H1 (cell line): ENCODE measurements around the gene AGFG2. TPM values are rescaled to one million over a fixed set of nuclear protein-coding genes. Genes with fewer than 3 reads are reported as not detected.
"Not testable (repeated sequence)": the region's sequence is repeated elsewhere in the genome, so short reads cannot be mapped to it uniquely, and the experiment has no call there.

ENCODE experiments used
- CTCF ChIA-PET: fragments of 300-600 bp; sonication (Branson Sonifier 250); formaldehyde crosslinking; loops from one replicate; lab custom pipeline; 2021; ENCODE audit not compliant: partially characterized antibody; lab: Charles Lee
- POLR2A ChIA-PET: fragments of 300-600 bp; sonication (Branson Sonifier 250); formaldehyde crosslinking; loops from one replicate; lab custom pipeline; 2021; ENCODE audit warnings: inconsistent platforms; ENCODE audit not compliant: partially characterized antibody; lab: Charles Lee
- DNase-seq, 2 experiments: peaks; one replicate each; pipeline versions ENCODE4 v3.0.0 to v3.0.0-alpha.2; 2010 to 2022; ENCODE audit warnings: low spot score in 2 of 2, low read depth in 1 of 2, mixed read lengths in 1 of 2
- FAIRE-seq: peaks from 2 replicates; lab custom pipeline; 2011; peaks lifted over from hg19 to GRCh38; lab: Jason Lieb, UNC
- H2AFZ ChIP-seq: 2 replicates; pipeline ENCODE4 v1.8.1; 2012; ENCODE audit warnings: low read length, inconsistent platforms
- H2AK5ac ChIP-seq: 2 replicates; pipeline ENCODE4 v1.6.1; 2013; ENCODE audit warnings: low read depth, low read length
- H2BK120ac ChIP-seq: replicated peaks from 2 replicates; pipeline ENCODE3; 2013; ENCODE audit warnings: low read depth, low read length, inconsistent platforms
- H2BK12ac ChIP-seq: 2 replicates; pipeline ENCODE4 v1.6.1; 2013; ENCODE audit warnings: low read depth, low read length
- H2BK15ac ChIP-seq: 2 replicates; pipeline ENCODE4 v1.6.1; 2013; ENCODE audit warnings: low read length
- H2BK20ac ChIP-seq: 2 replicates; pipeline ENCODE4 v1.6.1; 2013; ENCODE audit warnings: low read length
- H2BK5ac ChIP-seq: 2 replicates; pipeline ENCODE4 v1.6.1; 2013; ENCODE audit warnings: low read depth, low read length
- H3K14ac ChIP-seq: 2 replicates; pipeline ENCODE4 v1.6.1; 2013; ENCODE audit warnings: inconsistent platforms; ENCODE audit not compliant: insufficient read length
- H3K18ac ChIP-seq: 2 replicates; pipeline ENCODE4 v1.6.1; 2013; ENCODE audit warnings: low read length; ENCODE audit errors: extremely low read depth
- H3K23ac ChIP-seq: 2 replicates; pipeline ENCODE4 v1.6.1; 2013; ENCODE audit warnings: inconsistent platforms; ENCODE audit not compliant: insufficient read length
- H3K23me2 ChIP-seq: 2 replicates; pipeline ENCODE4 v1.6.1; 2013; ENCODE audit warnings: low read depth, low read length
- H3K27ac ChIP-seq: 2 replicates; pipeline ENCODE4 v1.6.1; 2011; ENCODE audit warnings: low read depth, low read length, inconsistent platforms
- H3K27me3 ChIP-seq, 4 experiments: replicated peaks in 1 of 4; 1 replicate in 1 of 4; 2 replicates in 3 of 4; pipeline versions ENCODE4 v1.6.1 to v1.8.1; 2011 to 2013; ENCODE audit warnings: low read length in 3 of 4, mild to moderate bottlenecking in 3 of 4, inconsistent platforms in 2 of 4, mixed read lengths in 2 of 4, moderate library complexity in 1 of 4; ENCODE audit not compliant: control insufficient read depth in 3 of 4, insufficient read depth in 3 of 4; ENCODE audit errors: extremely low read depth in 1 of 4
- H3K36me3 ChIP-seq, 4 experiments: 2 replicates each; pipeline versions ENCODE4 v1.6.1 to v1.8.1; 2011 to 2013; ENCODE audit warnings: mild to moderate bottlenecking in 4 of 4, low read length in 3 of 4, moderate library complexity in 2 of 4, control low read depth in 1 of 4, inconsistent platforms in 1 of 4; ENCODE audit not compliant: insufficient read depth in 4 of 4, control insufficient read depth in 2 of 4
- H3K4ac ChIP-seq: replicated peaks from 2 replicates; pipeline ENCODE3; 2013; ENCODE audit warnings: low read length, low read depth, mixed read lengths, inconsistent platforms; ENCODE audit not compliant: insufficient read length
- H3K4me1 ChIP-seq, 4 experiments: replicated peaks in 1 of 4; 1 replicate in 1 of 4; 2 replicates in 3 of 4; pipeline versions ENCODE4 v1.6.1 to v1.8.1; 2011 to 2013; ENCODE audit warnings: low read length in 3 of 4, inconsistent platforms in 2 of 4, mixed read lengths in 1 of 4; ENCODE audit not compliant: insufficient read depth in 4 of 4, control insufficient read depth in 3 of 4
- H3K4me2 ChIP-seq, 2 experiments: 2 replicates each; pipeline versions ENCODE4 v1.6.1 to v1.8.1; 2011 to 2013; ENCODE audit warnings: low read depth in 2 of 2, low read length in 2 of 2, control low read depth in 1 of 2, inconsistent platforms in 1 of 2, mild to moderate bottlenecking in 1 of 2; ENCODE audit not compliant: insufficient read depth in 1 of 2
- H3K4me3 ChIP-seq, 4 experiments: fragments of 200-600, 300-600 bp in 1 of 4; sonication (generic), shearing (Covaris generic), sonication (Bioruptor Twin) in 1 of 4; 2 replicates each; pipeline versions ENCODE4 v1.5.1 to v1.8.1; 2011 to 2016; ENCODE audit warnings: low read length in 4 of 4, low read depth in 3 of 4, control low read depth in 2 of 4, inconsistent platforms in 2 of 4, mild to moderate bottlenecking in 2 of 4, mixed read lengths in 1 of 4, moderate library complexity in 1 of 4; ENCODE audit not compliant: insufficient read depth in 2 of 4; ENCODE audit errors: extremely low read depth in 1 of 4
- H3K56ac ChIP-seq: replicated peaks from 2 replicates; pipeline ENCODE3; 2013; ENCODE audit warnings: low read depth, mild to moderate bottlenecking, mixed read lengths, low read length, inconsistent platforms; ENCODE audit not compliant: insufficient read length
- H3K79me1 ChIP-seq: 2 replicates; pipeline ENCODE4 v1.6.1; 2013; ENCODE audit warnings: low read depth, low read length, control low read depth
- H3K79me2 ChIP-seq, 2 experiments: 2 replicates each; pipeline versions ENCODE4 v1.6.1 to v1.8.1; 2012 to 2013; ENCODE audit warnings: low read length in 2 of 2, mild to moderate bottlenecking in 2 of 2, inconsistent platforms in 1 of 2; ENCODE audit not compliant: insufficient read depth in 2 of 2, control insufficient read depth in 1 of 2
- H3K9ac ChIP-seq, 4 experiments: replicated peaks in 1 of 4; 1 replicate in 1 of 4; 2 replicates in 3 of 4; pipeline versions ENCODE4 v1.6.1 to v1.8.1; 2011 to 2013; ENCODE audit warnings: low read depth in 3 of 4, low read length in 3 of 4, control low read depth in 2 of 4, mild to moderate bottlenecking in 2 of 4, moderate library complexity in 2 of 4, inconsistent platforms in 1 of 4; ENCODE audit errors: extremely low read depth in 1 of 4
- H3K9me3 ChIP-seq, 2 experiments: 2 replicates each; pipeline versions ENCODE4 v1.6.1 to v1.8.1; 2012 to 2013; ENCODE audit warnings: mild to moderate bottlenecking in 2 of 2, moderate library complexity in 2 of 2, control low read depth in 1 of 2, inconsistent platforms in 1 of 2, low read depth in 1 of 2, low read length in 1 of 2, mixed read lengths in 1 of 2; ENCODE audit not compliant: insufficient read depth in 2 of 2
- H4K20me1 ChIP-seq, 2 experiments: replicated peaks in 1 of 2; 2 replicates each; pipeline versions ENCODE3 to v1.8.1; 2011 to 2013; ENCODE audit warnings: inconsistent platforms in 2 of 2, low read length in 2 of 2, mild to moderate bottlenecking in 1 of 2; ENCODE audit not compliant: insufficient read depth in 2 of 2, control insufficient read depth in 1 of 2
- H4K5ac ChIP-seq: 2 replicates; pipeline ENCODE4 v1.6.1; 2013; ENCODE audit warnings: low read length, low read depth, mixed read lengths, inconsistent platforms; ENCODE audit not compliant: insufficient read length
- H4K8ac ChIP-seq: 2 replicates; pipeline ENCODE4 v1.8.0; 2013; ENCODE audit warnings: mild to moderate bottlenecking, moderate library complexity, low read length, inconsistent platforms; ENCODE audit not compliant: insufficient read depth; ENCODE audit errors: extremely low read depth
- H4K91ac ChIP-seq: replicated peaks from 2 replicates; pipeline ENCODE3; 2013; ENCODE audit warnings: low read length, mixed read lengths, inconsistent platforms; ENCODE audit not compliant: insufficient read length
- YY1 ChIP-seq: IDR thresholded peaks from 2 replicates; pipeline ENCODE4 v1.6.1; 2011; ENCODE audit warnings: low read depth, mild to moderate bottlenecking, low read length
- WGBS, 2 experiments: shearing (Covaris generic) in 1 of 2; methylation state at CpG; one replicate each; pipeline versions ENCODE4 v1.1.6 to v1.1.7; 2013 to 2015; ENCODE audit warnings: low lambda C conversion rate in 2 of 2, mixed read lengths in 2 of 2, inconsistent platforms in 1 of 2, low coverage in 1 of 2, missing lambda C conversion rate in 1 of 2; ENCODE audit not compliant: insufficient replicate concordance in 2 of 2, insufficient coverage in 1 of 2, insufficient read length in 1 of 2; ENCODE audit errors: extremely low coverage in 1 of 2, missing lambda C conversion rate in 1 of 2; 5-methylcytosine and 5-hydroxymethylcytosine counted together
- polyA plus RNA-seq, 7 experiments: library from polyadenylated mRNA; depleted of rRNA in 3 of 7; stranded (reverse) in 5 of 7; unstranded in 2 of 7; fragments of >200 nt in 5 of 7; fragments of 200-250 nt in 2 of 7; gene quantifications; 1 replicate in 5 of 7; 2 replicates in 1 of 7; 4 replicates in 1 of 7; pipeline versions ENCODE4 v1.2.1 to v1.2.3, GENCODE V29; 2011 to 2013; ENCODE audit warnings: missing spikeins in 2 of 7, mixed read lengths in 2 of 7
- total RNA-seq: library from RNA; stranded (reverse); fragmentation: NEBNext Ultra II Directional; extraction: Animal tissue kit (Norgen Biotek cat#: 25700); gene quantifications from 2 replicates; pipeline ENCODE4 v1.2.1, GENCODE V29; 2021

The AGFG2 gene
- total and polyA plus RNA-seq, 2 of the 8 experiments (the other 6 are each of a cell fraction or from before 2014, with no cell fraction given) = 7.6 to 11.2 TPM

- 85% methylated on average over 2 of the region's 2 CpGs; no CpG with 5 or more reads in 1 of the 2 experiments for WGBS, 2 experiments
- CTCF ChIA-PET = interaction anchor here (0.6 to 2.1 kb wide), 5 partner anchors 10 to 62 kb away, joined by 3 to 5 read pairs (median 3); no protein-coding TSS in a partner anchor
- H3K4ac ChIP-seq = not testable (repeated sequence)
These were observed 38.3 kb upstream of the AGFG2 start for GRCh38 chr7:100500743-100501142.

GRCh38 chr7:100504031-100504430 is 35.0 kb upstream of the AGFG2 start:
- not testable (repeated sequence) for H4K20me1 ChIP-seq, H3K14ac ChIP-seq, H3K18ac ChIP-seq, H4K91ac ChIP-seq, H4K8ac ChIP-seq, H3K9me3 ChIP-seq, H2BK12ac ChIP-seq, FAIRE-seq, H3K79me2 ChIP-seq, H3K4me2 ChIP-seq, H3K79me1 ChIP-seq, H3K27ac ChIP-seq, H3K23ac ChIP-seq, H3K27me3 ChIP-seq, H2AFZ ChIP-seq, DNase-seq, H2BK15ac ChIP-seq, H3K56ac ChIP-seq, H3K36me3 ChIP-seq, H3K23me2 ChIP-seq, H3K4me3 ChIP-seq, H2BK120ac ChIP-seq, H3K4ac ChIP-seq, H2AK5ac ChIP-seq, H2BK20ac ChIP-seq, H2BK5ac ChIP-seq, H3K9ac ChIP-seq, H3K4me1 ChIP-seq, H4K5ac ChIP-seq
- WGBS, 2 experiments = 94% methylated on average over 3 of the region's 3 CpGs; no CpG with 5 or more reads in 1 of the 2 experiments
- CTCF ChIA-PET = interaction anchor here (0.8 to 1.2 kb wide), 2 partner anchors 21 to 46 kb away, joined by 3 to 4 read pairs; no protein-coding TSS in a partner anchor
- POLR2A ChIA-PET = interaction anchor here (0.7 kb wide), 1 partner anchor 74 kb away, joined by 4 read pairs; no protein-coding TSS in a partner anchor

More at GRCh38 chr7:100500743-100501142, 38.3 kb upstream of the AGFG2 start:
- H2BK15ac ChIP-seq, H3K79me2 ChIP-seq, DNase-seq, H3K56ac ChIP-seq, H3K23me2 ChIP-seq: not testable (repeated sequence)
- TF ChIP-seq YY1 = 0 out of 2 replicates have a peak, but pooled peaks have one; percentile 10
- TF ChIP-seq, all 59 proteins: peak for 1; not testable (repeated sequence) for 58
- H3K27ac ChIP-seq, H2AK5ac ChIP-seq, H2BK5ac ChIP-seq, H4K20me1 ChIP-seq, H2BK20ac ChIP-seq, H3K79me1 ChIP-seq, H3K9me3 ChIP-seq, H3K36me3 ChIP-seq, H3K4me1 ChIP-seq, H3K4me3 ChIP-seq, H4K91ac ChIP-seq, FAIRE-seq, H3K14ac ChIP-seq, H3K18ac ChIP-seq, H4K8ac ChIP-seq, H3K9ac ChIP-seq, H2AFZ ChIP-seq, H3K27me3 ChIP-seq, H2BK120ac ChIP-seq, H3K4me2 ChIP-seq, H2BK12ac ChIP-seq, H3K23ac ChIP-seq, H4K5ac ChIP-seq: not testable (repeated sequence)
- POLR2A ChIA-PET = interaction anchor here (1.0 kb wide), 1 partner anchor 69 kb away, joined by 3 read pairs; no protein-coding TSS in a partner anchor
